Tibial nerve (tissue), 4 donors: Measurements from ENCODE around the gene BBS1.

ENCODE experiments used
- EP300 ChIP-seq, 2 donors: sonication (generic); formaldehyde crosslinking; IDR thresholded peaks; one replicate each; pipeline ENCODE4 v1.6.1; 2017; ENCODE audit warnings: antibody characterized with exemption in 2 of 2, mild to moderate bottlenecking in 1 of 2
- POLR2A ChIP-seq, 2 donors: fragments of 450-650 bp; IDR thresholded peaks; one replicate each; pipeline ENCODE4 v1.6.1; 2017; ENCODE audit warnings: antibody characterized with exemption in 2 of 2, mild to moderate bottlenecking in 2 of 2, moderate library complexity in 2 of 2
- TF ChIP-seq, protein P1 (sequence below), 5 experiments: fragments of 200-600 bp in 3 of 5; fragments of 450-650 bp in 2 of 5; sonication (generic) in 3 of 5; IDR thresholded peaks; one replicate each; pipeline ENCODE4 v1.5.1; 2016 to 2019; ENCODE audit warnings: antibody characterized with exemption in 5 of 5, mild to moderate bottlenecking in 3 of 5, moderate library complexity in 2 of 5

DNA sequence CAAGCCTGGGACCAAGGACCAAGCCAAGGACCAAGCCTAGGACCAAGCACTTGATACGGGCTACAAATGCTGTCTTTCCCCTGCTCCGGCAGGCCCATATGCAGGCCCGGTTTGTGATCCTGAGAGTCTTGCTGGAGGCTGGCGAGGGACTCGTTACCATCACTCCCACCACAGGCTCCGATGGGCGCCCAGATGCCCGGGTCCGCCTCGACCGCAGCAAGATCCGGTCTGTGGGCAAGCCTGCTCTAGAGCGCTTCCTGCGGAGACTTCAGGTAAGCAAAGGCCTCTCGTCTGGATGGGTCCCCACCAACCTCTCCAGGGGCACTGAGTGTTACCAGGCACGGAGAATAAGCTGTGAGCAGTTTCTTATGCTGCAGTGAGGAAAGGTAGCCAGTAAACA lies 13.2 kb upstream of the BBS1 start:
- TF ChIP-seq, protein P1, sequence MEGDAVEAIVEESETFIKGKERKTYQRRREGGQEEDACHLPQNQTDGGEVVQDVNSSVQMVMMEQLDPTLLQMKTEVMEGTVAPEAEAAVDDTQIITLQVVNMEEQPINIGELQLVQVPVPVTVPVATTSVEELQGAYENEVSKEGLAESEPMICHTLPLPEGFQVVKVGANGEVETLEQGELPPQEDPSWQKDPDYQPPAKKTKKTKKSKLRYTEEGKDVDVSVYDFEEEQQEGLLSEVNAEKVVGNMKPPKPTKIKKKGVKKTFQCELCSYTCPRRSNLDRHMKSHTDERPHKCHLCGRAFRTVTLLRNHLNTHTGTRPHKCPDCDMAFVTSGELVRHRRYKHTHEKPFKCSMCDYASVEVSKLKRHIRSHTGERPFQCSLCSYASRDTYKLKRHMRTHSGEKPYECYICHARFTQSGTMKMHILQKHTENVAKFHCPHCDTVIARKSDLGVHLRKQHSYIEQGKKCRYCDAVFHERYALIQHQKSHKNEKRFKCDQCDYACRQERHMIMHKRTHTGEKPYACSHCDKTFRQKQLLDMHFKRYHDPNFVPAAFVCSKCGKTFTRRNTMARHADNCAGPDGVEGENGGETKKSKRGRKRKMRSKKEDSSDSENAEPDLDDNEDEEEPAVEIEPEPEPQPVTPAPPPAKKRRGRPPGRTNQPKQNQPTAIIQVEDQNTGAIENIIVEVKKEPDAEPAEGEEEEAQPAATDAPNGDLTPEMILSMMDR (IDR thresholded peaks at IDR 0.05), result no peak
- no peak for TF ChIP-seq POLR2A (IDR thresholded peaks at IDR 0.05)
- no peak for TF ChIP-seq EP300 (IDR thresholded peaks at IDR 0.05)
